Measurements from ENCODE around the gene LDAF1. TPM values are rescaled to one million over a fixed set of nuclear protein-coding genes. Genes with fewer than 3 reads are reported as not detected.

The LDAF1 gene
- total RNA-seq, 1 experiment from 2014 or later, result 18.7 TPM

- H3K79me1 ChIP-seq (ENCODE audit: insufficient read depth, low read depth, low read length, poor library complexity, severe bottlenecking), result no peaks in the 10 kb centered on the region
- H4K20me1 ChIP-seq (ENCODE audit: control insufficient read depth, insufficient read depth, insufficient read length), result no peaks in the 10 kb centered on the region
- H2AFZ ChIP-seq (ENCODE audit: low read length), result no peak overlapping the region
- no peak for DNase-seq
- Mint-ChIP-seq H3K27ac (no peak overlapping the region), H3K27me3 (ENCODE audit: low read depth) (peaks cover 13% of the 10 kb centered on the region), H3K36me3 (ENCODE audit: insufficient read depth in 1 of 3, low read depth in 3 of 3) (no peaks in the 10 kb centered on the region), H3K9me3 (no peaks in the 10 kb centered on the region), H3K4me3 (no peak overlapping the region), H3K4me1 (peaks cover under 1 to 4% of the 10 kb centered on the region in 2 experiments; a peak in 2 of 4 replicates)
- no peak for TF ChIP-seq CTCF (conservative IDR thresholded peaks at IDR 0.05)
- no peaks in the 10 kb centered on the region for H3K79me2 ChIP-seq (ENCODE audit: insufficient read depth, low read length)
- no peak overlapping the region for H3K56ac ChIP-seq (ENCODE audit: insufficient read length, low read depth, low read length)
- no peaks in the 10 kb centered on the region for H3K9me3 ChIP-seq (ENCODE audit: control insufficient read depth, low read depth, low read length)
- no peak overlapping the region for H2BK15ac ChIP-seq (ENCODE audit: low read depth, low read length)
- no peak overlapping the region for H4K8ac ChIP-seq (replicated peaks; ENCODE audit: insufficient read length, low read depth, low read length)
- no peak overlapping the region for H2BK5ac ChIP-seq (ENCODE audit: insufficient read length, low read length)
- H3K23me2 ChIP-seq (ENCODE audit: insufficient read length, low read depth, low read length, poor library complexity, severe bottlenecking), result no peaks in the 10 kb centered on the region
- H3K14ac ChIP-seq (ENCODE audit: insufficient read depth, low read length), result no peak overlapping the region
- no peaks in the 10 kb centered on the region for H3K4me1 ChIP-seq (ENCODE audit: insufficient read depth, low read length)
- no peak overlapping the region for H2BK120ac ChIP-seq (ENCODE audit: low read depth, low read length, poor library complexity, severe bottlenecking)
- no peak overlapping the region for H3K18ac ChIP-seq (ENCODE audit: insufficient read length, low read depth, low read length)
- H2BK20ac ChIP-seq (ENCODE audit: low read depth, low read length, poor library complexity, severe bottlenecking), result no peak overlapping the region
- WGBS (ENCODE audit: extremely low coverage, insufficient read length, low lambda C conversion rate), result no CpG with 5 or more reads among the region's 2 CpGs
- no peaks in the 10 kb centered on the region for H3K27me3 ChIP-seq (ENCODE audit: insufficient read depth, low read length)
- no peak overlapping the region for H4K91ac ChIP-seq (ENCODE audit: insufficient read length, low read depth, low read length)
- H3K23ac ChIP-seq (ENCODE audit: insufficient read length, low read depth, low read length), result no peak overlapping the region
- H2AK5ac ChIP-seq (ENCODE audit: insufficient read length, low read length), result no peak overlapping the region
- no peak overlapping the region for H4K5ac ChIP-seq (ENCODE audit: insufficient read length, low read depth, low read length)
- H3K9ac ChIP-seq (ENCODE audit: extremely low read depth, insufficient read length, low read length), result no peak overlapping the region
- no peak overlapping the region for H3K4me2 ChIP-seq (ENCODE audit: insufficient read depth, insufficient read length, low read length)
- H3K4ac ChIP-seq (ENCODE audit: low read depth, low read length), result no peak overlapping the region
- no peak overlapping the region for H3K27ac ChIP-seq (ENCODE audit: insufficient read length, low read depth, low read length)
- no peak overlapping the region for H2BK12ac ChIP-seq (ENCODE audit: insufficient read length, low read depth, low read length)
- no peak overlapping the region for H3T11ph ChIP-seq (ENCODE audit: low read length)
Observed at GRCh38 chr16:21208446-21209230, 50.2 kb downstream of the LDAF1 start.
